Hepatocyte (in vitro differentiated cells): ENCODE data around the gene IRGC.

Experiments used
- EZH2 ChIP-seq: fragments of 200-600 bp; sonication (generic); IDR thresholded peaks from 2 replicates; pipeline ENCODE4 v1.6.1; 2016; ENCODE audit warnings: antibody characterized with exemption, mild to moderate bottlenecking, borderline replicate concordance
- EZH2phosphoT487 ChIP-seq: fragments of 200-600 bp; sonication (generic); IDR thresholded peaks from one replicate; pipeline ENCODE4 v1.6.1; 2018; ENCODE audit warnings: antibody characterized with exemption, mild to moderate bottlenecking, low read depth, moderate library complexity; ENCODE audit not compliant: unreplicated experiment, severe bottlenecking
- TF ChIP-seq, protein P1 (sequence below): fragments of 200-600 bp; sonication (generic); IDR thresholded peaks from 2 replicates; pipeline ENCODE4 v1.5.1; 2016; ENCODE audit warnings: antibody characterized with exemption, mild to moderate bottlenecking; ENCODE audit not compliant: poor library complexity

DNA sequence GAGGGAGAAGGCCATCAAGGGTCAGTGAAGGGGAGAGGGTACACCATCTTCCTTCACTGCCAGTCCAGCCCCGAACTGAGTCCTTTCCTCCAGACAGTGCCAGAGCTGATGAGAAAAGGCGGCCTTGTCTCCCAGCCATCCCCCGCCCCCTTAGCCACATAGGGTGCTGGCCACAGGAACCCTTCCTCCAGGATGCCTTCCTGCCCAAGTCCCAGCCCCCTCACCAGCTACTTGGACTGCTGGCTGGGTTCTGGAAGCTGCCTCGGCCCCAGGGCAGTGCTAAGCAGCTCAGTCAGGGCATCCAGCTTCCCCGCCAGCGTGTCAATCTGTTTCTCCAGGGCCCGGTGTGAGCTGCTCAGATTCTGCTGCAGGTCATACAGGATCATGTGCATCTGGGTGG, 51.4 kb downstream of the IRGC start:
- TF ChIP-seq EZH2 = no peak
- TF ChIP-seq, protein P1, sequence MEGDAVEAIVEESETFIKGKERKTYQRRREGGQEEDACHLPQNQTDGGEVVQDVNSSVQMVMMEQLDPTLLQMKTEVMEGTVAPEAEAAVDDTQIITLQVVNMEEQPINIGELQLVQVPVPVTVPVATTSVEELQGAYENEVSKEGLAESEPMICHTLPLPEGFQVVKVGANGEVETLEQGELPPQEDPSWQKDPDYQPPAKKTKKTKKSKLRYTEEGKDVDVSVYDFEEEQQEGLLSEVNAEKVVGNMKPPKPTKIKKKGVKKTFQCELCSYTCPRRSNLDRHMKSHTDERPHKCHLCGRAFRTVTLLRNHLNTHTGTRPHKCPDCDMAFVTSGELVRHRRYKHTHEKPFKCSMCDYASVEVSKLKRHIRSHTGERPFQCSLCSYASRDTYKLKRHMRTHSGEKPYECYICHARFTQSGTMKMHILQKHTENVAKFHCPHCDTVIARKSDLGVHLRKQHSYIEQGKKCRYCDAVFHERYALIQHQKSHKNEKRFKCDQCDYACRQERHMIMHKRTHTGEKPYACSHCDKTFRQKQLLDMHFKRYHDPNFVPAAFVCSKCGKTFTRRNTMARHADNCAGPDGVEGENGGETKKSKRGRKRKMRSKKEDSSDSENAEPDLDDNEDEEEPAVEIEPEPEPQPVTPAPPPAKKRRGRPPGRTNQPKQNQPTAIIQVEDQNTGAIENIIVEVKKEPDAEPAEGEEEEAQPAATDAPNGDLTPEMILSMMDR = no peak
- TF ChIP-seq EZH2phosphoT487 = no peak
